GM19035 (cell line): ENCODE data around the gene OVAAL.

ENCODE experiments used
- ATAC-seq: cut with Tn5 transposase; IDR thresholded peaks from one replicate; pipeline ENCODE4 v1.9.1; 2021; ENCODE audit not compliant: unreplicated experiment

OVAAL gene

DNA sequence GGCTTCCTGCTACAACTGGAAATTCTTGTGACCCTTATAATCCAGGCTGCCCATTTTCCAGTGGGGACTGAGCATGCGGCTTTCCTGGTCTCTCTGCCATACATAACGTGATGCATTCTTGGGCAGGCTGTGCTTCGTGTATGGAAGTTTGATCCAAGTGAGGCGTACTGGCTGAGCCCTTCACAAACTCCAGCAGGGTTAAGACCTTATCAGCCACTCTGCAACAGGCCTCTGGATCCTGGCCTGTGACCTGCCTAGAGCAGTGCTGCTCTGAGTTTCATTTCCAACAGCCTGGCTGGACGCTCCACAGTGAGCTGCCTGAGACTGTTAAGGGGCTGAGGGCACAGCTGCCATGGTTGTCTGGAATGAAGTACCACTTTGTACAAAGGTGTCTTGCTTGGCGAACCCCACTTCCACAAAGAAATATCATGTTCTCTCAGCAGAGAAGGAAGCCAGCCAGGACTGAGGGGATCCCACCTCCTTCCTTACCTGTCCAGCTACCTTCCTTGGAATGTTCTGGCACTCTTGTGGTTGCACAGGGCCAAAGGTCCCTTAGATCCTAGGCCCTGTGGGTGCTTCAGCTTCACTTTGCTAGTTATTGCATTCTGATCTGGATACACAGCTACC is 44.6 kb downstream of the OVAAL start:
- no peak for ATAC-seq

DNA sequence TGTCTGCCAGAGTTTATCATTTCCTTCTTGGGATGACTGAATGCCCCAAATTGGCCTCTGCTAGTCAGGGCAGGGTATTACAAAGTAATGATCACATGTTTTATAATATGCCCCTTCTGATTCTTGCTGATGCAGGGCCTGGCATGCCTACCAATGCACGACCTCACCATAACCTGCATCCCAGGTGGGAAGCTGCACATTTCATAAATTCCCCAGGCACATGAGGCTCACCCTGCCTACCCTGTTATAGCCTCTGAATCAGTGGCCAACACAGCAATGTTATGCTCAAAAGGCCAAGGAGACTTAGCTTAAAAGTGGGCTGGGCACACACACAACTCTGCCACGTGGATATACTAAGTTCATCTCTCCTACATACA is 45.1 kb downstream of the OVAAL start:
- no peak for ATAC-seq

GRCh38 chr1:180606155-180606554 is 47.4 kb downstream of the OVAAL start:
- no peak for ATAC-seq

- no peak for ATAC-seq
Observed at GRCh38 chr1:180609643-180610555, 51.1 kb downstream of the OVAAL start.

GRCh38 chr1:180610556-180611015 is 51.8 kb downstream of the OVAAL start:
- no peak for ATAC-seq

GRCh38 chr1:180611016-180611930 is 52.5 kb downstream of the OVAAL start:
- ATAC-seq = no peak

DNA sequence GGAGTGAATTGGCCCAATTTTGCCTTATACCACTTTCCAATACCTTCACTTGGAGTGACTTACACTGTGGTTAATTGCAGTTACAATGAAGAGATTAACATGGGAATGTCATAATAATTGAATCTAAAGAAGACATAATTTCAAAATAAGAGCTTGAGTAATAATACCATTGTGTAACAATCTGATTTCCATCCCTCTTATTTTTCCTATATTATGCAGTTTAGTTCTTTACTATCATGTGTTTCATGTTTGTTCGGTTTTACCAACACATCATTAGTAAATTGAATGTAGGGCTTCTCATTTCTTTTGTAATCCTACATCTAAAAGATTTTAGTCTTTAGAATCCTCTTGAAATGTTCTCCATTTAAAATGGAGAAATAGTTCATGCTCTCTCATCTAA is 53.9 kb downstream of the OVAAL start:
- ATAC-seq = no peak

- ATAC-seq = no peak
Observed at GRCh38 chr1:180614730-180615129, 56.0 kb downstream of the OVAAL start.

- no peak for ATAC-seq
Observed at GRCh38 chr1:180615493-180616290, 56.9 kb downstream of the OVAAL start.
